ENCODE results near the gene ATG9B. TPM values are rescaled to one million over a fixed set of nuclear protein-coding genes. Genes with fewer than 3 reads are reported as not detected.

The ATG9B gene
- total and polyA plus RNA-seq, 2 of the 13 experiments (the other 11 are each of a cell fraction or from before 2014, with no cell fraction given): 0.24 TPM; not detected in 1

GRCh38 chr7:151012911-151013347 lies 11.4 kb downstream of the ATG9B start (continued):
- TF ChIP-seq ARID4A (CRISPR knock-in tag; IDR thresholded peaks at IDR 0.05; ENCODE audit: borderline replicate concordance) (no peak), KLF11 (CRISPR knock-in tag; IDR thresholded peaks at IDR 0.05) (no peak), ZBTB34 (CRISPR knock-in tag; IDR thresholded peaks at IDR 0.05) (no peak), XRCC5 (optimal IDR thresholded peaks at IDR 0.05; ENCODE audit: low read length) (no peak), SALL1 (CRISPR knock-in tag; IDR thresholded peaks at IDR 0.05) (no peak), KMT2A (CRISPR knock-in tag; IDR thresholded peaks at IDR 0.05) (0 out of 2 replicates have a peak, but pooled peaks have one; percentile 1), PPARG (CRISPR knock-in tag; conservative IDR thresholded peaks at IDR 0.05) (no peak), ZNF766 (CRISPR knock-in tag; IDR thresholded peaks at IDR 0.05; ENCODE audit: borderline replicate concordance) (0 out of 2 replicates have a peak, but pooled peaks have one; percentile 8), MXD1 (CRISPR knock-in tag; IDR thresholded peaks at IDR 0.05) (peak; percentile 30; the same call in 1 of the 2 replicates), HNRNPLL (IDR thresholded peaks at IDR 0.05; ENCODE audit: low read depth, low read length, poor library complexity, severe bottlenecking) (peak; percentile 25), ZKSCAN8 (CRISPR knock-in tag; IDR thresholded peaks at IDR 0.05; ENCODE audit: borderline replicate concordance) (no peak), ZSCAN30 (CRISPR knock-in tag; IDR thresholded peaks at IDR 0.05) (no peak), MTA3 (CRISPR knock-in tag; IDR thresholded peaks at IDR 0.05) (no peak), ZNF687 (CRISPR knock-in tag; IDR thresholded peaks at IDR 0.05) (peak; percentile 42; the same call in 1 of the 2 replicates), ZBTB33 (CRISPR knock-in tag; IDR thresholded peaks at IDR 0.05) (peak; percentile 44; the same call in 1 of the 2 replicates), HES4 (CRISPR knock-in tag; IDR thresholded peaks at IDR 0.05; ENCODE audit: borderline replicate concordance) (no peak)
